Measurements from ENCODE around the gene RPS6KA5.

RPS6KA5 gene

GRCh38 chr14:90803249-90803648 lies 257.2 kb downstream of the RPS6KA5 start:
- no peak for DNase-seq

GRCh38 chr14:90799420-90799819 lies 261.0 kb downstream of the RPS6KA5 start:
- no peak for DNase-seq

- no peak for DNase-seq
Observed at GRCh38 chr14:90797919-90798318, 262.5 kb downstream of the RPS6KA5 start.
